ENCODE measurements around the gene TJAP1. TPM values are rescaled to one million over a fixed set of nuclear protein-coding genes. Genes with fewer than 3 reads are reported as not detected.
"Not testable (repeated sequence)": the region's sequence is repeated elsewhere in the genome, so short reads cannot be mapped to it uniquely, and the experiment has no call there.

TJAP1 gene
- total RNA-seq, 3 donors from 2014 or later = 20.8 to 33.8 (median 26.3) TPM

DNA sequence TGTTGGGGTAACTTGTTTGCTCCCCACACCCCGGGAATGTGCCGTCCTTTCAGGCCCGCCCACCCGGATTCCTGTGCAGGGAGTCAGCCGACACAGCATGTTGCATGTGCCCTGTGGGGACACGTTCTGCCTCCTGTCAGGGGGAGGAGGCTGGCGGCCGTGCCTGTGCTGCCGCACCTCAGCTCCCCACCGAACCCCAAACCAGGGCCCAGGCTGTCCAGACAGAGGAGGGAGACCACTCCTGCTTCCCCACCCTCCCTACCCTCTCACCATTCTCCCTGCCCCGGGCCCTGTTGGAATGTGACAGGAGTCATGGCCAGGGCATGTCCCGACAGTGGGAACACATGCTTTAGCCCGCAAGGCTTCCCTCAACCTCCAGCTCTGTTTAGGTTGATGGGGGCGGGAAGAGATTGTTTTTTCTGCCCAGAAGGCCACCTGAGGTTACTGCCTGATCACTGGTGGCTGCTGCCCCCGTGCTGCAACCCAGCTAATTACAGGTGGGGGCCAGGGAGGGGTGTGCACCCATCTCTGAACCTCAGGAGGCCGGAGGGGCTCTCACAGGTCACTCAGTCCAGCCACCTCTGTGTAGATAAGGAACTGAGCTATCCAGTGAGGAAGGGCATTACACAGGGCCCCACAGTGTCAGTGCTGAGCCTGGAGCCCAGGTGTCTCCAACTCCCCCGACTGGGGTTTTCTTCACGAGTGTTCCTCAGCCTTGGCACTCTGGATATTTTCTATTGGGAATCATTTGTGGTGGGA lies 19.2 kb downstream of the TJAP1 start:
- no peak for ATAC-seq
- TF ChIP-seq, protein P1, sequence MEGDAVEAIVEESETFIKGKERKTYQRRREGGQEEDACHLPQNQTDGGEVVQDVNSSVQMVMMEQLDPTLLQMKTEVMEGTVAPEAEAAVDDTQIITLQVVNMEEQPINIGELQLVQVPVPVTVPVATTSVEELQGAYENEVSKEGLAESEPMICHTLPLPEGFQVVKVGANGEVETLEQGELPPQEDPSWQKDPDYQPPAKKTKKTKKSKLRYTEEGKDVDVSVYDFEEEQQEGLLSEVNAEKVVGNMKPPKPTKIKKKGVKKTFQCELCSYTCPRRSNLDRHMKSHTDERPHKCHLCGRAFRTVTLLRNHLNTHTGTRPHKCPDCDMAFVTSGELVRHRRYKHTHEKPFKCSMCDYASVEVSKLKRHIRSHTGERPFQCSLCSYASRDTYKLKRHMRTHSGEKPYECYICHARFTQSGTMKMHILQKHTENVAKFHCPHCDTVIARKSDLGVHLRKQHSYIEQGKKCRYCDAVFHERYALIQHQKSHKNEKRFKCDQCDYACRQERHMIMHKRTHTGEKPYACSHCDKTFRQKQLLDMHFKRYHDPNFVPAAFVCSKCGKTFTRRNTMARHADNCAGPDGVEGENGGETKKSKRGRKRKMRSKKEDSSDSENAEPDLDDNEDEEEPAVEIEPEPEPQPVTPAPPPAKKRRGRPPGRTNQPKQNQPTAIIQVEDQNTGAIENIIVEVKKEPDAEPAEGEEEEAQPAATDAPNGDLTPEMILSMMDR (IDR thresholded peaks at IDR 0.05) = no peak
- Histone ChIP-seq H3K36me3 (ENCODE audit: low read depth) (no peaks in the 10 kb centered on the region), H3K4me1 (ENCODE audit: low read depth) (peaks cover 7% of the 10 kb centered on the region), H3K4me3 (no peak overlapping the region), H3K9me3 (no peaks in the 10 kb centered on the region)
- intact Hi-C loops (cut with DNase I, micrococcal nuclease) = no loop called here
- no peak for DNase-seq

- no peak for ATAC-seq
Observed at GRCh38 chr6:43497129-43497396, 19.7 kb downstream of the TJAP1 start.

DNA sequence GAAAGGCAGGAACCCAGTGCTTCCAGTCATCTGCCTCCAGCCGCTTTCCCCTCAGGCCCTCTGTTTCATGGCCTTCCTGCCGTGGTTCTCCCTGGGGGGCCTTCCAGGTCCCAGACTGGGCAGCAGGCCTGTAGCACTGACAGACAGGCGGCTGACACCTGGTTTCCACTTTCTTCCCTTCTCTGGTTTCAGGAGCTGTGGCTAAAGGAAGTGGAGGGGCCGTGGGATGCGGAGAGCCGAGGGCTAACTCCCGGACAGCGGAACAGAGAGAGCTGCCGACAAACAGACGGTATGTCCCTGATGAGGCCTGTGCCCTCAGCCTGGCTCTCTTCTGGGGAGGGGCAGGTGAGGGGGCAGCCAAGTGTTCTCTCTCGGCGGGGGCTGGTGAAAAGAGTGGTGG lies 20.3 kb downstream of the TJAP1 start:
- DNase-seq (no peak), ATAC-seq (no peak)
- H3K9me3 ChIP-seq = no peaks in the 10 kb centered on the region
- H3K4me1 ChIP-seq (ENCODE audit: low read depth) = no peaks in the 10 kb centered on the region
- H3K4me3 ChIP-seq = no peak overlapping the region
- intact Hi-C loops (cut with DNase I, micrococcal nuclease) = no loop called here
- no peaks in the 10 kb centered on the region for H3K36me3 ChIP-seq (ENCODE audit: low read depth)
- TF ChIP-seq, protein P1 (IDR thresholded peaks at IDR 0.05) = no peak

More at GRCh38 chr6:43497129-43497396, 19.7 kb downstream of the TJAP1 start:
- intact Hi-C loops (cut with DNase I, micrococcal nuclease) = no loop called here
- no peak overlapping the region for H3K4me3 ChIP-seq
- H3K36me3 ChIP-seq (ENCODE audit: low read depth) = no peaks in the 10 kb centered on the region
- H3K4me1 ChIP-seq (ENCODE audit: low read depth) = peaks cover 3% of the 10 kb centered on the region
- DNase-seq = no peak
- no peaks in the 10 kb centered on the region for H3K9me3 ChIP-seq
- TF ChIP-seq, protein P1 (IDR thresholded peaks at IDR 0.05) = no peak

DNA sequence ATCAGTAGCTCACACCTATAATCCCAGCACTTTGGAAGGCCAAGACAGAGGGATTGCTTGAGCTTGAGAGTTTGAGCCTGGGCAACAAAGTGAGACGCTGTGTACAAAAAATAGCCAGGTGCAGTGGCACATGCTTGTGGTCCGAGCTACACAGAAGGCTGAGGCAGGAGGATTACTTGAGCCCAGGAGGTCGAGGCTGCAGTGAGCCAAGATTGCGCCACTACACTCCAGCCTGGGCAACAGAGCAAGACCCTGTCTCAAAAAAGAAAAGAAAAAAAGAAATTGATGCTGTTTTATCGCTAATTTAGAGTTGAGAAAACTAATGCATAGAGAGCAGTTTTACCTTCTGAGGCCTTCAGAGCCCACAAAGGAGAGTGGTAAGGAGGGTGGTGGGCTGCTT lies 20.9 kb downstream of the TJAP1 start:
- H3K9me3 ChIP-seq; H3K4me1 ChIP-seq (ENCODE audit: low read depth); intact Hi-C loops (cut with DNase I, micrococcal nuclease); DNase-seq; H3K36me3 ChIP-seq (ENCODE audit: low read depth); H3K4me3 ChIP-seq; ATAC-seq: not testable (repeated sequence)

GRCh38 chr6:43499028-43499815 lies 21.9 kb downstream of the TJAP1 start:
- intact Hi-C loops (cut with DNase I, micrococcal nuclease) = no loop called here
- TF ChIP-seq, protein P1 (IDR thresholded peaks at IDR 0.05) = no peak
- no peaks in the 10 kb centered on the region for H3K36me3 ChIP-seq (ENCODE audit: low read depth)
- H3K9me3 ChIP-seq = no peaks in the 10 kb centered on the region
- no peaks in the 10 kb centered on the region for H3K4me1 ChIP-seq (ENCODE audit: low read depth)
- ATAC-seq (no peak), DNase-seq (no peak)
- no peak overlapping the region for H3K4me3 ChIP-seq

- Histone ChIP-seq H3K4me1 (ENCODE audit: low read depth) (no peaks in the 10 kb centered on the region), H3K36me3 (ENCODE audit: low read depth) (no peaks in the 10 kb centered on the region), H3K9me3 (no peaks in the 10 kb centered on the region), H3K4me3 (no peak overlapping the region)
- TF ChIP-seq, protein P1 (IDR thresholded peaks at IDR 0.05) = no peak
- intact Hi-C loops (cut with DNase I, micrococcal nuclease) = loop anchor here (10.0 kb wide), 2 partner anchors 46 to 116 kb away; partner anchors contain the start of gene DLK2 (in 1 of the 2)
- DNase-seq (no peak), ATAC-seq (no peak)
Observed at GRCh38 chr6:43500921-43501320, 23.6 kb downstream of the TJAP1 start.

All from mucosa of descending colon (tissue), 3 donors.